Measurements from ENCODE around the gene CCDC40. TPM values are rescaled to one million over a fixed set of nuclear protein-coding genes. Genes with fewer than 3 reads are reported as not detected.

Gene CCDC40
- total RNA-seq, 2 experiments from 2014 or later: 0.64 to 0.77 TPM

- no peak for TF ChIP-seq CTCF (IDR thresholded peaks at IDR 0.05)
- Histone ChIP-seq H3K4me1 (ENCODE audit: insufficient read depth, low read length) (peaks cover 11% of the 10 kb centered on the region), H3K9me3 (ENCODE audit: control insufficient read depth in 1 of 2, insufficient read depth in 1 of 2, low read length in 2 of 2) (peaks cover 0 to 3% of the 10 kb centered on the region in 2 experiments), H3K4me3 (ENCODE audit: low read length) (no peak overlapping the region), H3K27me3 (ENCODE audit: control insufficient read depth in 1 of 2, insufficient read depth in 2 of 2, low read length in 2 of 2) (no peaks in the 10 kb centered on the region), H3K36me3 (ENCODE audit: insufficient read depth, low read length) (no peaks in the 10 kb centered on the region), H3K27ac (ENCODE audit: low read depth in 1 of 2, low read length in 2 of 2) (no peak overlapping the region)
- intact Hi-C loops (cut with DNase I, micrococcal nuclease): no loop called here
- CTCF ChIA-PET: no interaction called here
- Mint-ChIP-seq H3K27ac (no peak overlapping the region), H3K9me3 (no peaks in the 10 kb centered on the region), H3K27me3 (peaks cover 4% of the 10 kb centered on the region), H3K4me1 (ENCODE audit: low read depth) (peaks cover 3% of the 10 kb centered on the region), H3K36me3 (ENCODE audit: low read depth) (no peaks in the 10 kb centered on the region), H3K4me3 (no peak overlapping the region)
- DNase-seq: no peak
- POLR2A ChIA-PET: no interaction called here
- no peak for ATAC-seq (ENCODE audit: poor library complexity)
Measured at GRCh38 chr17:80067393-80067986, 31.0 kb downstream of the CCDC40 start.

GRCh38 chr17:80068301-80069222, 32.1 kb downstream of the CCDC40 start:
- peaks cover 3% of the 10 kb centered on the region for H3K4me1 Mint-ChIP-seq (ENCODE audit: low read depth)
- H3K36me3 Mint-ChIP-seq (ENCODE audit: low read depth): no peaks in the 10 kb centered on the region
- intact Hi-C loops (cut with DNase I, micrococcal nuclease): no loop called here
- no peaks in the 10 kb centered on the region for H3K27me3 ChIP-seq (ENCODE audit: control insufficient read depth in 1 of 2, insufficient read depth in 2 of 2, low read length in 2 of 2)
- H3K4me3 ChIP-seq (ENCODE audit: low read length): no peak overlapping the region
- H3K27ac Mint-ChIP-seq: no peak overlapping the region
- no peak for TF ChIP-seq CTCF (IDR thresholded peaks at IDR 0.05)
- H3K9me3 ChIP-seq (ENCODE audit: control insufficient read depth in 1 of 2, insufficient read depth in 1 of 2, low read length in 2 of 2): peaks cover 0 to 3% of the 10 kb centered on the region in 2 experiments
- no peak overlapping the region for H3K27ac ChIP-seq (ENCODE audit: low read depth in 1 of 2, low read length in 2 of 2)
- H3K4me3 Mint-ChIP-seq: no peak overlapping the region
- H3K27me3 Mint-ChIP-seq: peaks cover 4% of the 10 kb centered on the region
- no peaks in the 10 kb centered on the region for H3K36me3 ChIP-seq (ENCODE audit: insufficient read depth, low read length)
- H3K9me3 Mint-ChIP-seq: no peaks in the 10 kb centered on the region
- DNase-seq: no peak
- POLR2A ChIA-PET: no interaction called here
- ATAC-seq (ENCODE audit: poor library complexity): no peak
- CTCF ChIA-PET: no interaction called here
- peaks cover 11% of the 10 kb centered on the region for H3K4me1 ChIP-seq (ENCODE audit: insufficient read depth, low read length)

- H3K9me3 ChIP-seq (ENCODE audit: control insufficient read depth in 1 of 2, insufficient read depth in 1 of 2, low read length in 2 of 2): peaks cover 0 to 3% of the 10 kb centered on the region in 2 experiments
- intact Hi-C loops (cut with DNase I, micrococcal nuclease): no loop called here
- no peaks in the 10 kb centered on the region for H3K27me3 ChIP-seq (ENCODE audit: control insufficient read depth in 1 of 2, insufficient read depth in 2 of 2, low read length in 2 of 2)
- H3K36me3 Mint-ChIP-seq (ENCODE audit: low read depth): no peaks in the 10 kb centered on the region
- H3K36me3 ChIP-seq (ENCODE audit: insufficient read depth, low read length): no peaks in the 10 kb centered on the region
- no peak overlapping the region for H3K4me3 ChIP-seq (ENCODE audit: low read length)
- TF ChIP-seq CTCF (IDR thresholded peaks at IDR 0.05): no peak
- peaks cover 11% of the 10 kb centered on the region for H3K4me1 ChIP-seq (ENCODE audit: insufficient read depth, low read length)
- H3K4me1 Mint-ChIP-seq (ENCODE audit: low read depth): peaks cover 3% of the 10 kb centered on the region
- DNase-seq: no peak
- CTCF ChIA-PET: no interaction called here
- H3K27me3 Mint-ChIP-seq: peaks cover 4% of the 10 kb centered on the region
- H3K4me3 Mint-ChIP-seq: no peak overlapping the region
- no peak overlapping the region for H3K27ac ChIP-seq (ENCODE audit: low read depth in 1 of 2, low read length in 2 of 2)
- H3K9me3 Mint-ChIP-seq: no peaks in the 10 kb centered on the region
- no peak overlapping the region for H3K27ac Mint-ChIP-seq
- POLR2A ChIA-PET: no interaction called here
- no peak for ATAC-seq (ENCODE audit: poor library complexity)
Measured at GRCh38 chr17:80070375-80071115, 34.1 kb downstream of the CCDC40 start.

Data from CD4-positive, alpha-beta T cell (primary cell).